Esophagus mucosa (tissue), 1 donor: ENCODE results near the gene FOXC2. TPM values are rescaled to one million over a fixed set of nuclear protein-coding genes. Genes with fewer than 3 reads are reported as not detected.

ENCODE experiments used
- total RNA-seq: library from RNA; stranded (reverse); gene quantifications from one replicate; pipeline ENCODE4 v1.2.4, GENCODE V29; 2023
- donor health status: DM: yes; HTN: yes; CAD: no.

Gene FOXC2
- total RNA-seq, 1 donor from 2014 or later: 0.28 TPM

Other genes starting within 250 kb of the FOXC2 start
- gene FOXF1, start 56.3 kb upstream of the FOXC2 start, total RNA-seq: 0.68 TPM
- 11.2 TPM for gene MTHFSD, start 11.6 kb upstream of the FOXC2 start, total RNA-seq
- 0.08 TPM for gene FOXL1, start 11.7 kb downstream of the FOXC2 start, total RNA-seq